ENCODE measurements around the gene PHLDB2.

GRCh38 chr3:111822804-111823203 lies 36.3 kb upstream of the PHLDB2 start:
- TF ChIP-seq POLR2A (IDR thresholded peaks at IDR 0.05): no peak
- no peak for TF ChIP-seq CTCF (IDR thresholded peaks at IDR 0.05)
